Mesendoderm (in vitro differentiated cells): ENCODE results near the gene BLVRA.

Experiments used
- DNase-seq: peaks from one replicate; pipeline ENCODE4 v3.0.0; 2013
- H2AK5ac ChIP-seq: 2 replicates; pipeline ENCODE4 v1.6.1; 2013; ENCODE audit warnings: low read length, inconsistent platforms
- H2BK120ac ChIP-seq: 2 replicates; pipeline ENCODE4 v1.6.1; 2013; ENCODE audit warnings: low read depth, mild to moderate bottlenecking, low read length, moderate library complexity, mixed read lengths
- H2BK15ac ChIP-seq: replicated peaks from 2 replicates; pipeline ENCODE4 v1.6.1; 2013; ENCODE audit warnings: low read depth, mild to moderate bottlenecking, moderate library complexity
- H2BK5ac ChIP-seq: 2 replicates; pipeline ENCODE4 v1.6.1; 2013; ENCODE audit warnings: low read length, inconsistent platforms
- H3K18ac ChIP-seq: 2 replicates; pipeline ENCODE4 v1.6.1; 2013; ENCODE audit warnings: mild to moderate bottlenecking, low read length, mixed read lengths
- H3K23ac ChIP-seq: one replicate; pipeline ENCODE4 v1.6.1; 2013; ENCODE audit warnings: low read length
- H3K27ac ChIP-seq: 2 replicates; pipeline ENCODE4 v1.5.1; 2013; ENCODE audit warnings: low read depth, mild to moderate bottlenecking, inconsistent platforms, low read length, moderate library complexity
- H3K27me3 ChIP-seq: 2 replicates; pipeline ENCODE4 v1.6.1; 2013; ENCODE audit warnings: low read length, control low read depth, mild to moderate bottlenecking, inconsistent platforms; ENCODE audit not compliant: insufficient read depth, poor library complexity
- H3K36me3 ChIP-seq: 2 replicates; pipeline ENCODE4 v1.6.1; 2013; ENCODE audit warnings: low read length, inconsistent platforms; ENCODE audit not compliant: control insufficient read depth, insufficient read depth
- H3K4ac ChIP-seq: one replicate; pipeline ENCODE4 v1.6.1; 2013; ENCODE audit warnings: low read depth, mild to moderate bottlenecking, low read length, moderate library complexity
- H3K4me1 ChIP-seq: 2 replicates; pipeline ENCODE4 v1.6.1; 2013; ENCODE audit warnings: low read depth, low read length, inconsistent platforms; ENCODE audit not compliant: control insufficient read depth
- H3K4me2 ChIP-seq: 2 replicates; pipeline ENCODE4 v1.6.1; 2013; ENCODE audit warnings: low read length
- H3K4me3 ChIP-seq: 2 replicates; pipeline ENCODE4 v1.5.1; 2013; ENCODE audit warnings: mild to moderate bottlenecking, low read length
- H3K56ac ChIP-seq: one replicate; pipeline ENCODE4 v1.6.1; 2013; ENCODE audit warnings: low read length
- H3K79me1 ChIP-seq: 2 replicates; pipeline ENCODE4 v1.6.1; 2013; ENCODE audit warnings: low read length, inconsistent platforms
- H3K79me2 ChIP-seq: 2 replicates; pipeline ENCODE4 v1.6.1; 2013; ENCODE audit warnings: mild to moderate bottlenecking, low read length; ENCODE audit not compliant: control insufficient read depth, insufficient read depth
- H3K9ac ChIP-seq: 2 replicates; pipeline ENCODE4 v1.6.1; 2013; ENCODE audit warnings: low read length, inconsistent platforms
- H4K5ac ChIP-seq: one replicate; pipeline ENCODE4 v1.6.1; 2013; ENCODE audit warnings: low read length
- H4K8ac ChIP-seq: one replicate; pipeline ENCODE4 v1.6.1; 2013; ENCODE audit warnings: low read depth, mild to moderate bottlenecking, control low read depth, low read length, moderate library complexity
- WGBS: extraction: QIAGEN DNeasy Blood & Tissue Kit; methylation state at CpG from one replicate; pipeline ENCODE4 v1.1.7; 2013; ENCODE audit warnings: low lambda C conversion rate, missing lambda C conversion rate; ENCODE audit not compliant: insufficient coverage; ENCODE audit errors: extremely low coverage; 5-methylcytosine and 5-hydroxymethylcytosine counted together

The BLVRA gene

GRCh38 chr7:43723007-43723341 is 35.5 kb upstream of the BLVRA start:
- H2BK5ac ChIP-seq = no peak overlapping the region
- H3K9ac ChIP-seq = no peak overlapping the region
- no peak overlapping the region for H3K27ac ChIP-seq
- peaks cover 5% of the 10 kb centered on the region for H3K79me1 ChIP-seq
- H3K4me2 ChIP-seq = no peak overlapping the region
- no peak overlapping the region for H2AK5ac ChIP-seq
- H2BK15ac ChIP-seq = no peak overlapping the region
- H3K56ac ChIP-seq = no peak overlapping the region
- H4K5ac ChIP-seq = no peak overlapping the region
- H3K4ac ChIP-seq = no peak overlapping the region
- H3K27me3 ChIP-seq = no peaks in the 10 kb centered on the region
- no peak overlapping the region for H4K8ac ChIP-seq
- no peak overlapping the region for H2BK120ac ChIP-seq
- H3K36me3 ChIP-seq = no peaks in the 10 kb centered on the region
- H3K23ac ChIP-seq = no peak overlapping the region
- H3K79me2 ChIP-seq = peaks cover 60% of the 10 kb centered on the region
- no peaks in the 10 kb centered on the region for H3K4me1 ChIP-seq
- no peak for DNase-seq
- no peak overlapping the region for H3K18ac ChIP-seq
- no peak overlapping the region for H3K4me3 ChIP-seq

GRCh38 chr7:43725251-43725650 is 33.2 kb upstream of the BLVRA start:
- Histone ChIP-seq H3K79me1 (peaks cover 11% of the 10 kb centered on the region), H3K79me2 (peaks cover 59% of the 10 kb centered on the region), H4K5ac (no peak overlapping the region), H3K36me3 (no peaks in the 10 kb centered on the region), H3K27me3 (no peaks in the 10 kb centered on the region), H3K18ac (no peak overlapping the region), H2BK120ac (no peak overlapping the region), H3K4me2 (no peak overlapping the region), H2BK5ac (no peak overlapping the region), H2AK5ac (no peak overlapping the region), H3K23ac (no peak overlapping the region), H3K9ac (no peak overlapping the region), H4K8ac (no peak overlapping the region), H2BK15ac (no peak overlapping the region), H3K27ac (no peak overlapping the region), H3K56ac (no peak overlapping the region), H3K4ac (no peak overlapping the region), H3K4me3 (no peak overlapping the region), H3K4me1 (peaks cover 2% of the 10 kb centered on the region)
- no peak for DNase-seq
- WGBS = no CpG with 5 or more reads among the region's 3 CpGs

GRCh38 chr7:43726466-43726865 is 32.0 kb upstream of the BLVRA start:
- Histone ChIP-seq H3K79me1 (peaks cover 9% of the 10 kb centered on the region), H3K4ac (no peak overlapping the region), H4K5ac (no peak overlapping the region), H4K8ac (no peak overlapping the region), H3K36me3 (no peaks in the 10 kb centered on the region), H2BK15ac (no peak overlapping the region), H3K27me3 (no peaks in the 10 kb centered on the region), H3K4me3 (no peak overlapping the region), H3K79me2 (peaks cover 54% of the 10 kb centered on the region), H2AK5ac (no peak overlapping the region), H3K9ac (no peak overlapping the region), H3K23ac (no peak overlapping the region), H3K56ac (no peak overlapping the region), H2BK120ac (no peak overlapping the region), H3K4me2 (no peak overlapping the region), H3K27ac (no peak overlapping the region), H3K18ac (no peak overlapping the region), H2BK5ac (no peak overlapping the region), H3K4me1 (peaks cover 2% of the 10 kb centered on the region)
- no peak for DNase-seq
- no CpG with 5 or more reads among the region's 4 CpGs for WGBS

- H2BK15ac ChIP-seq = no peak overlapping the region
- H3K36me3 ChIP-seq = no peaks in the 10 kb centered on the region
- H4K5ac ChIP-seq = no peak overlapping the region
- peaks cover 53% of the 10 kb centered on the region for H3K79me2 ChIP-seq
- no CpG with 5 or more reads among the region's 5 CpGs for WGBS
- H4K8ac ChIP-seq = no peak overlapping the region
- H3K4ac ChIP-seq = no peak overlapping the region
- no peak overlapping the region for H3K27ac ChIP-seq
- no peak overlapping the region for H3K56ac ChIP-seq
- no peak overlapping the region for H3K4me3 ChIP-seq
- H3K4me1 ChIP-seq = peaks cover 2% of the 10 kb centered on the region
- no peak overlapping the region for H3K18ac ChIP-seq
- no peak overlapping the region for H2AK5ac ChIP-seq
- no peaks in the 10 kb centered on the region for H3K27me3 ChIP-seq
- no peak overlapping the region for H3K4me2 ChIP-seq
- no peak for DNase-seq
- peaks cover 9% of the 10 kb centered on the region for H3K79me1 ChIP-seq
- no peak overlapping the region for H2BK120ac ChIP-seq
- H3K9ac ChIP-seq = no peak overlapping the region
- H2BK5ac ChIP-seq = no peak overlapping the region
- no peak overlapping the region for H3K23ac ChIP-seq
Observed at GRCh38 chr7:43727003-43727402, 31.5 kb upstream of the BLVRA start.

- no peak overlapping the region for H3K27ac ChIP-seq
- H3K18ac ChIP-seq = no peak overlapping the region
- H3K36me3 ChIP-seq = no peaks in the 10 kb centered on the region
- H3K79me2 ChIP-seq = peaks cover 49% of the 10 kb centered on the region
- no peak overlapping the region for H4K5ac ChIP-seq
- no peak overlapping the region for H3K4me2 ChIP-seq
- H3K79me1 ChIP-seq = peaks cover 9% of the 10 kb centered on the region
- peaks cover 2% of the 10 kb centered on the region for H3K4me1 ChIP-seq
- H3K9ac ChIP-seq = no peak overlapping the region
- no peak overlapping the region for H2BK5ac ChIP-seq
- H3K23ac ChIP-seq = no peak overlapping the region
- no CpG with 5 or more reads among the region's 1 CpG for whole genome bisulfite sequencing
- H3K27me3 ChIP-seq = no peaks in the 10 kb centered on the region
- H3K4me3 ChIP-seq = no peak overlapping the region
- no peak overlapping the region for H2AK5ac ChIP-seq
- H3K56ac ChIP-seq = no peak overlapping the region
- DNase-seq = no peak
- no peak overlapping the region for H2BK15ac ChIP-seq
- H3K4ac ChIP-seq = no peak overlapping the region
- no peak overlapping the region for H2BK120ac ChIP-seq
- H4K8ac ChIP-seq = no peak overlapping the region
Observed at GRCh38 chr7:43727494-43727893, 31.0 kb upstream of the BLVRA start.

GRCh38 chr7:43729214-43729923 is 29.1 kb upstream of the BLVRA start, which contains the start of gene COA1:
COA1 (minus strand) TSS chr7:43729523; CDS start chr7:43648614, 80,909 bp downstream.
- Histone ChIP-seq H3K4ac (peak within 1 kb of the TSS; percentile 18), H3K4me2 (peak within 1 kb of the TSS; percentile 38), H2BK120ac (no peak within 1 kb of the TSS), H3K79me1 (peaks cover 6% of the 10 kb centered on the region), H3K4me1 (peaks cover 2% of the 10 kb centered on the region), H3K27ac (peak within 1 kb of the TSS; percentile 7), H3K18ac (peak within 1 kb of the TSS; percentile 16), H3K36me3 (no peaks in the 10 kb centered on the region), H4K8ac (no peak within 1 kb of the TSS), H3K9ac (peak within 1 kb of the TSS; percentile 97), H3K4me3 (peak within 1 kb of the TSS; percentile 94), H4K5ac (no peak within 1 kb of the TSS), H2BK5ac (no peak within 1 kb of the TSS), H3K56ac (peak within 1 kb of the TSS; percentile 98), H3K27me3 (no peaks in the 10 kb centered on the region), H2BK15ac (no peak within 1 kb of the TSS), H2AK5ac (no peak within 1 kb of the TSS), H3K79me2 (peaks cover 34% of the 10 kb centered on the region), H3K23ac (no peak within 1 kb of the TSS)
- DNase-seq = peak; percentile 95
- no CpG with 5 or more reads among the region's 66 CpGs for WGBS
